HEK293T (cell line): ENCODE results near the gene FXN.

Experiments
- ARNT ChIP-seq: fragments of 450-650 bp; IDR thresholded peaks from 2 replicates; pipeline ENCODE4 v1.6.1; 2017; ENCODE audit warnings: mild to moderate bottlenecking
- BHLHE40 ChIP-seq: fragments of 450-650 bp; IDR thresholded peaks from 2 replicates; pipeline ENCODE4 v1.6.1; 2016; ENCODE audit warnings: mild to moderate bottlenecking, moderate library complexity, borderline replicate concordance
- CTBP1 ChIP-seq: fragments of 450-650 bp; IDR thresholded peaks from 2 replicates; pipeline ENCODE4 v1.6.1; 2016; ENCODE audit warnings: borderline replicate concordance
- FOXA1 ChIP-seq: fragments of 450-650 bp; IDR thresholded peaks from 2 replicates; pipeline ENCODE4 v1.6.1; 2016; ENCODE audit warnings: mild to moderate bottlenecking
- HDGF ChIP-seq: fragments of 450-650 bp; IDR thresholded peaks from 2 replicates; pipeline ENCODE4 v1.6.1; 2017; ENCODE audit warnings: antibody characterized with exemption, borderline replicate concordance
- L3MBTL2 ChIP-seq: fragments of 450-650 bp; conservative IDR thresholded peaks from 2 replicates; pipeline ENCODE4 v1.6.1; 2016; ENCODE audit warnings: mild to moderate bottlenecking
- SP1 ChIP-seq: fragments of 450-650 bp; IDR thresholded peaks from 2 replicates; pipeline ENCODE4 v1.6.1; 2017
- SUZ12 ChIP-seq: fragments of 450-650 bp; IDR thresholded peaks from 2 replicates; pipeline ENCODE4 v1.6.1; 2016; ENCODE audit warnings: mild to moderate bottlenecking
- TARDBP ChIP-seq: fragments of 450-650 bp; IDR thresholded peaks from 2 replicates; pipeline ENCODE4 v1.6.1; 2016
- ZNF384 ChIP-seq: fragments of 450-650 bp; IDR thresholded peaks from 2 replicates; pipeline ENCODE4 v1.6.1; 2016

- TF ChIP-seq ARNT (no peak), BHLHE40 (no peak), SP1 (no peak), CTBP1 (no peak), SUZ12 (no peak), ZNF384 (no peak), HDGF (no peak), TARDBP (no peak), FOXA1 (no peak), L3MBTL2 (no peak)
Measured at GRCh38 chr9:69078069-69078468, 42.5 kb downstream of the FXN start.
